Gastrocnemius medialis (tissue), 4 donors: ENCODE measurements around the gene SMIM11. TPM values are rescaled to one million over a fixed set of nuclear protein-coding genes. Genes with fewer than 3 reads are reported as not detected.
"Not testable (repeated sequence)": the region's sequence is repeated elsewhere in the genome, so short reads cannot be mapped to it uniquely, and the experiment has no call there.

Experiments
- ATAC-seq, 2 donors: fragments of 150-250 bp; one replicate each; pipeline ENCODE4 v1.9.1; 2016
- DNase-seq, 2 donors: peaks; one replicate each; pipeline ENCODE4 v3.0.0-alpha.2; 2019
- H3K27ac ChIP-seq, 4 donors: fragments of 200-600 bp; sonication (generic); 1 replicate in 1 of 4; 2 replicates in 3 of 4; pipeline ENCODE4 v1.5.1; 2016 to 2018; ENCODE audit warnings: mild to moderate bottlenecking in 2 of 4, moderate library complexity in 1 of 4
- H3K27me3 ChIP-seq, 3 donors: fragments of 200-600 bp; sonication (generic) in 2 of 3; 1 replicate in 1 of 3; 2 replicates in 2 of 3; pipeline versions ENCODE4 v1.5.1 to v1.6.0; 2016 to 2019; ENCODE audit warnings: mild to moderate bottlenecking in 1 of 3, moderate library complexity in 1 of 3
- H3K36me3 ChIP-seq, 2 donors: fragments of 200-600 bp; sonication (generic) in 1 of 2; one replicate each; pipeline ENCODE4 v1.5.1; 2017 to 2018
- H3K4me1 ChIP-seq, 2 donors: fragments of 200-600 bp; sonication (generic) in 1 of 2; one replicate each; pipeline ENCODE4 v1.5.1; 2016 to 2017; ENCODE audit warnings: mild to moderate bottlenecking in 2 of 2
- H3K4me3 ChIP-seq, 4 donors: fragments of 200-600 bp; sonication (generic) in 3 of 4; 1 replicate in 1 of 4; 2 replicates in 3 of 4; pipeline ENCODE4 v1.5.1; 2016 to 2019; ENCODE audit warnings: mild to moderate bottlenecking in 2 of 4
- H3K9me3 ChIP-seq, 3 donors: fragments of 200-600 bp; sonication (generic) in 2 of 3; 1 replicate in 1 of 3; 2 replicates in 2 of 3; pipeline ENCODE4 v1.5.1; 2016 to 2019
- in situ Hi-C, 4 donors: fragments of 200-750 bp; cut with MboI; loops; one replicate each; pipeline versions ENCODE4 v1.15.0 to v1.8.0; 2017; ENCODE audit warnings: low sequenced_read_pairs in 4 of 4
- intact Hi-C: fragments of 100-400 bp; cut with DNase I; formaldehyde crosslinking; loops from one replicate; pipeline ENCODE4 v1.15.1; 2023; ENCODE audit warnings: low total_unique reads
- total RNA-seq, 4 donors: library from RNA; depleted of rRNA; stranded (reverse); fragments of >200 nt; gene quantifications; one replicate each; pipeline versions ENCODE4 v1.1.0 to v1.2.3, GENCODE V29; 2016

The SMIM11 gene
- total RNA-seq, 4 donors from 2014 or later: 0.90 to 8.7 (median 3.6) TPM

DNA sequence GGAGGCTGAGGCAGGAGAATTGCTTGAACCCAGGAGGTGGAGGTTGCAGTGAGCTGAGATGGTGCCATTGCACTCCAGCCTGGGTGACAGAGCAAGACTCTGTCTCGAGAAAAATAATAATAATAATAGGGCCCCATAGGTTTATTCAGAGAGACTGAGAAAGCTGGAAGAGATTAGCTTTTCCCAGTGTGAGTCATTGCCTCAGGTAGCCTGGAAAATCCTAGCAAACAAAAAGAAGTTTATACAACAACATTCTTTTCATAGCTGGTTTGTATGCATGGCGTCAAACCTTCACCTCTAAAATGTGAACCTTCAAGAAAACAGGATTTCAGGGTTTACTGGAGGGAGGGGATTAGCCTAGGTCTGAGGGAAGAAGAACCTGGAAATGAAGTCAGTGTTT, 7.8 kb downstream of the SMIM11 start:
- H3K27me3 ChIP-seq, H3K4me1 ChIP-seq, H3K9me3 ChIP-seq, in situ Hi-C loops, H3K27ac ChIP-seq, DNase-seq, H3K4me3 ChIP-seq, H3K36me3 ChIP-seq, intact Hi-C loops, ATAC-seq: not testable (repeated sequence)

- H3K4me1 ChIP-seq, H3K27ac ChIP-seq, intact Hi-C loops, H3K27me3 ChIP-seq, H3K36me3 ChIP-seq, H3K9me3 ChIP-seq, ATAC-seq, DNase-seq, H3K4me3 ChIP-seq, in situ Hi-C loops: not testable (repeated sequence)
Measured at GRCh38 chr21:34383724-34384415, 8.6 kb downstream of the SMIM11 start.

- H3K4me1 ChIP-seq, in situ Hi-C loops, H3K4me3 ChIP-seq: not testable (repeated sequence)
Measured at GRCh38 chr21:34400522-34400921, 25.2 kb downstream of the SMIM11 start.

DNA sequence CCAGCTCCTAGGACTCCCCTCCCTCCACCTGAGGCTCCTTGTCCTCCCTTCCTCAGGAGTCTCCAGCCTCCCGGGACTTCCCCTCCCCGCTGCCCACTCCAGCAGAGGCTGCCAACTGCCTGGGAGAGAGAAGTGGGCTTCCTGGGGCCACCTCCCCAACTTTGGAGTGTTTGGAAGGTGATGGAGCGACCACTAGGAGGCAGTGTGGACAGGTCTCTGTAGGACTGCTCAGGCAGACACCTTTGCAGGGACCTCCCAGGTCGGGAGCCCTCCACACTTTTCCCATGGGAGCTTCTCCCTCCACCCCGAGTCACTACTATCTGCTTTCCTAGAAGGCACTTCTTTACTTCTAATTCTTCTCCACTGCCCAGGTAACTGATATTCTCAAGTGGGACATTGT, 29.4 kb downstream of the SMIM11 start:
- H3K27me3 ChIP-seq, H3K4me1 ChIP-seq, H3K9me3 ChIP-seq, DNase-seq, H3K36me3 ChIP-seq, in situ Hi-C loops, H3K27ac ChIP-seq, H3K4me3 ChIP-seq, intact Hi-C loops, ATAC-seq: not testable (repeated sequence)

More at GRCh38 chr21:34400522-34400921, 25.2 kb downstream of the SMIM11 start:
- ATAC-seq, H3K27ac ChIP-seq, intact Hi-C loops, DNase-seq, H3K36me3 ChIP-seq, H3K27me3 ChIP-seq, H3K9me3 ChIP-seq: not testable (repeated sequence)

- H3K4me3 ChIP-seq, H3K27ac ChIP-seq, DNase-seq, H3K9me3 ChIP-seq, in situ Hi-C loops, ATAC-seq, H3K36me3 ChIP-seq, H3K4me1 ChIP-seq, H3K27me3 ChIP-seq, intact Hi-C loops: not testable (repeated sequence)
Measured at GRCh38 chr21:34405686-34406085, 30.4 kb downstream of the SMIM11 start.

DNA sequence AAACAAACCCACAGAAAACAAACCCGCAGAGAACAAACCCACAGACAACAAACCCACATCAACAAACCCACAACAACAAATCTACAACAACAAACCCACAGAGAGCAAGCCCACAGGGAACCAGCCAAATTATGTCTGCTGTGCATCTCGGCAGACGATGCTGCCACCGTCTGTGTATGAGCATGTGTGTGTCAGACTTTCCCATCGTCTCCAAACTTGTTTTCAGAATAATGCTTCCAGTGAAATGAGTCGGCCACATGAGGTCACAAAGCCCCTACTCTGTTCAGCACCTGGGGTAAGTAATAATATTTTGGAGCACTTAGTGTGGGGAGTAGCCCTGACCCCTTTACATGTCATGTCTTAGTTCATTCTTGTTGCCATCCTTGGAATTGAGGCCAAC, 30.8 kb downstream of the SMIM11 start:
- in situ Hi-C loops, DNase-seq, H3K27ac ChIP-seq, H3K36me3 ChIP-seq, H3K4me1 ChIP-seq, ATAC-seq, H3K27me3 ChIP-seq, H3K4me3 ChIP-seq, H3K9me3 ChIP-seq, intact Hi-C loops: not testable (repeated sequence)

DNA sequence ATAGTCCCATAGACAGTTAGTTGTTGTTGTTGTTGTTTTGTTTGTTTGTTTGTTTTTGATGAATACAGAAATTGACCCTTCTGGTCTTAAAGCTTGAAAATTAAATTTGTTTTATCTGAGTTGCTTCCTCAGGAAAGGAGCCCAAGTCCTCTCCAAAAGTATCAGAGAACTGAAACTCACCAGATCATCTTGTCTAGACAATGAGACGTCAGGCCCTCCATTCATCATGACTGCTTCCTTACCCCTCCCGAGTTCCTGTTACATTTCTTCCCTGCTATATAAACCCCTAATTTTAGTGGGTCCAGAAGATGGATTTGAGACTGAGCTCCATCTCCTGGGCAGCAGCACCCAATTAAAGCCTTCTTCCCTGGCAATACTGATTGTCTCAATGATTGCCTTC, 31.4 kb downstream of the SMIM11 start:
- H3K36me3 ChIP-seq, H3K4me1 ChIP-seq, ATAC-seq, H3K27me3 ChIP-seq, intact Hi-C loops, H3K4me3 ChIP-seq, H3K9me3 ChIP-seq, in situ Hi-C loops, DNase-seq, H3K27ac ChIP-seq: not testable (repeated sequence)

DNA sequence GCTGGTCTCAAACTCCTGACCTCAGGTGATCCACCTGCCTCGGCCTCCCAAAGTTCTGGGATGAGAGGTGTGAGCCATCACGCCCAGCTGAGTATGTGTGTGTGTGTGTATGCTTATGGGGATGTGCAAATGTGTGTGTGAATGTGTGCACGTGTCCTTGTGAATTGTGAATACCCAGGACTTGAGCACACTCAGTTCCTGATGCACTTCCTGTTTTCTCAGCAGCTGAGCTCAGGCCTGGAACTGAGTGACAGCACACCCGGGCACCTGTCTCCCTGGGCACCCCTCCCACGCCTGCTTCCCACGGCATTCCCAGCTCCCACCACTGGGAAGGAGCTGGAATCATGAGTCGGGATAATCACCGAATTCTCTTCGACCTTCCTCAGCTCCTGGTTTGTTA, 32.0 kb downstream of the SMIM11 start:
- H3K4me1 ChIP-seq, H3K36me3 ChIP-seq, ATAC-seq, H3K4me3 ChIP-seq, H3K27ac ChIP-seq, DNase-seq, intact Hi-C loops, H3K9me3 ChIP-seq, H3K27me3 ChIP-seq, in situ Hi-C loops: not testable (repeated sequence)

GRCh38 chr21:34417448-34418077, 42.3 kb downstream of the SMIM11 start:
- ATAC-seq, intact Hi-C loops, H3K36me3 ChIP-seq, H3K9me3 ChIP-seq, H3K4me1 ChIP-seq, DNase-seq, H3K4me3 ChIP-seq, in situ Hi-C loops, H3K27ac ChIP-seq, H3K27me3 ChIP-seq: not testable (repeated sequence)

DNA sequence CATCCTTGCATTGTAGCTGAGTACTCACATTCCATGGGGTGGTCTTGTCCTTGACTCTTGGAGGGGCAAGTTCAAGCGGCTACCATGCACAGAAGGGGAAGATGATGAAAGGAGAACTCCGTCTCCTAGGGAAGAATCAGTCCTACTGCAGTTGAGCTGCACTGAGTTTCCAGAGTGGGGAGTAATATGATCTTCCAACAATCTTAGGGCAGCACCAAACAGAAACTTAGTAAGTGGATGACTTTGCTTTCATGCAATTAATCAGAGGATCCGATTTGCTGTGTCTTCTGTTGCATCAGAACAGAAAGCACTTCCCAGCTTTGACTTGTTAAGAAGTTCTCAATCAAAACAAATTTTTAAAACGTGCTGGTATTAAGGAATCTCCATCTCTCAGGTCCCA, 48.5 kb downstream of the SMIM11 start, which contains the start of gene SMIM34:
Gene SMIM34 (minus strand): TSS at position 147 of the 400 bp plus-strand sequence. CDS start 112 bp downstream, at position 35.
- ATAC-seq, in situ Hi-C loops, H3K9me3 ChIP-seq, DNase-seq, H3K27me3 ChIP-seq, H3K4me1 ChIP-seq, H3K27ac ChIP-seq, H3K4me3 ChIP-seq, H3K36me3 ChIP-seq, intact Hi-C loops: not testable (repeated sequence)

- intact Hi-C loops, in situ Hi-C loops, H3K36me3 ChIP-seq, H3K9me3 ChIP-seq, DNase-seq, H3K27me3 ChIP-seq, H3K4me3 ChIP-seq, ATAC-seq, H3K4me1 ChIP-seq, H3K27ac ChIP-seq: not testable (repeated sequence)
Measured at GRCh38 chr21:34427339-34427738, 52.0 kb downstream of the SMIM11 start.

- H3K36me3 ChIP-seq, H3K27me3 ChIP-seq, H3K9me3 ChIP-seq, ATAC-seq, intact Hi-C loops, H3K4me3 ChIP-seq, H3K4me1 ChIP-seq, DNase-seq, in situ Hi-C loops, H3K27ac ChIP-seq: not testable (repeated sequence)
Measured at GRCh38 chr21:34428441-34428840, 53.1 kb downstream of the SMIM11 start.
